Suprapubic skin (tissue), 4 donors: ENCODE data around the gene ILRUN. TPM values are rescaled to one million over a fixed set of nuclear protein-coding genes. Genes with fewer than 3 reads are reported as not detected.

Experiments used
- DNase-seq, 2 donors: peaks; one replicate each; pipeline ENCODE4 v3.0.0-alpha.2; 2019; ENCODE audit warnings: low spot score in 2 of 2
- H3K27ac ChIP-seq: fragments of 200-600 bp; sonication (generic); one replicate; pipeline ENCODE4 v1.5.1; 2019
- H3K27me3 ChIP-seq: fragments of 200-600 bp; sonication (generic); one replicate; pipeline ENCODE4 v1.5.1; 2019
- H3K36me3 ChIP-seq: fragments of 200-600 bp; sonication (generic); one replicate; pipeline ENCODE4 v1.5.1; 2019
- H3K4me1 ChIP-seq: fragments of 200-600 bp; sonication (generic); one replicate; pipeline ENCODE4 v1.5.1; 2019
- H3K4me3 ChIP-seq: fragments of 200-600 bp; sonication (generic); one replicate; pipeline ENCODE4 v1.5.1; 2019; ENCODE audit warnings: mild to moderate bottlenecking
- H3K9me3 ChIP-seq: fragments of 200-600 bp; sonication (generic); one replicate; pipeline ENCODE4 v1.5.1; 2019
- CTCF ChIP-seq, 2 donors: fragments of 200-600 bp in 1 of 2; fragments of 450-650 bp in 1 of 2; sonication (generic) in 1 of 2; IDR thresholded peaks; one replicate each; pipeline ENCODE4 v1.5.1; 2016 to 2019; ENCODE audit warnings: antibody characterized with exemption in 2 of 2, mild to moderate bottlenecking in 1 of 2, moderate library complexity in 1 of 2
- EP300 ChIP-seq: sonication (generic); formaldehyde crosslinking; IDR thresholded peaks from one replicate; pipeline ENCODE4 v1.6.1; 2017; ENCODE audit warnings: antibody characterized with exemption
- POLR2A ChIP-seq, 2 donors: fragments of 450-650 bp; IDR thresholded peaks; one replicate each; pipeline ENCODE4 v1.6.1; 2017; ENCODE audit warnings: antibody characterized with exemption in 2 of 2, mild to moderate bottlenecking in 2 of 2, moderate library complexity in 2 of 2
- POLR2AphosphoS5 ChIP-seq, 3 donors: sonication (generic); formaldehyde crosslinking; IDR thresholded peaks; one replicate each; pipeline ENCODE4 v1.6.1; 2017; ENCODE audit warnings: antibody characterized with exemption in 3 of 3
- WGBS: methylation state at CpG from one replicate; pipeline ENCODE4 v1.1.5; 2018; 5-methylcytosine and 5-hydroxymethylcytosine counted together
- total RNA-seq, 4 donors: library from RNA; depleted of rRNA; stranded (reverse); fragments of >200 nt; gene quantifications; one replicate each; pipeline ENCODE4 v1.1.0, GENCODE V29; 2016

ILRUN gene
- total RNA-seq, 4 donors from 2014 or later = 65.0 to 86.5 (median 69.6) TPM

- Histone ChIP-seq H3K4me3 (no peak overlapping the region), H3K27me3 (no peaks in the 10 kb centered on the region), H3K9me3 (no peaks in the 10 kb centered on the region), H3K4me1 (no peaks in the 10 kb centered on the region), H3K27ac (no peak overlapping the region), H3K36me3 (no peaks in the 10 kb centered on the region)
- TF ChIP-seq POLR2A (IDR thresholded peaks at IDR 0.05) (no peak), POLR2AphosphoS5 (IDR thresholded peaks at IDR 0.05) (no peak)
- 94% methylated on average over 3 of the region's 3 CpGs for WGBS
- DNase-seq = no peak
Observed at GRCh38 chr6:34736823-34737222, 40.3 kb upstream of the ILRUN start.

- no peak overlapping the region for H3K4me3 ChIP-seq
- H3K36me3 ChIP-seq = no peaks in the 10 kb centered on the region
- no peaks in the 10 kb centered on the region for H3K27me3 ChIP-seq
- DNase-seq = no peak
- no peaks in the 10 kb centered on the region for H3K4me1 ChIP-seq
- no peaks in the 10 kb centered on the region for H3K9me3 ChIP-seq
- 94% methylated on average over 5 of the region's 5 CpGs for WGBS
- no peak for TF ChIP-seq CTCF (IDR thresholded peaks at IDR 0.05)
- no peak overlapping the region for H3K27ac ChIP-seq
Observed at GRCh38 chr6:34731393-34732060, 35.0 kb upstream of the ILRUN start.

GRCh38 chr6:34729631-34730470 is 33.3 kb upstream of the ILRUN start:
- H3K27me3 ChIP-seq = no peaks in the 10 kb centered on the region
- H3K4me1 ChIP-seq = no peaks in the 10 kb centered on the region
- TF ChIP-seq EP300 (no peak), POLR2A (IDR thresholded peaks at IDR 0.05) (no peak), CTCF (IDR thresholded peaks at IDR 0.05) (no peak), POLR2AphosphoS5 (IDR thresholded peaks at IDR 0.05) (no peak)
- H3K9me3 ChIP-seq = no peaks in the 10 kb centered on the region
- no peaks in the 10 kb centered on the region for H3K36me3 ChIP-seq
- no peak overlapping the region for H3K27ac ChIP-seq
- H3K4me3 ChIP-seq = no peak overlapping the region
- DNase-seq = no peak
- 61% methylated on average over 4 of the region's 4 CpGs for WGBS

- Histone ChIP-seq H3K27me3 (no peaks in the 10 kb centered on the region), H3K9me3 (no peaks in the 10 kb centered on the region), H3K27ac (no peak overlapping the region), H3K4me1 (peaks cover 7% of the 10 kb centered on the region), H3K4me3 (no peak overlapping the region), H3K36me3 (no peaks in the 10 kb centered on the region)
- 90% methylated on average over 1 of the region's 1 CpG for WGBS
- TF ChIP-seq POLR2AphosphoS5 (IDR thresholded peaks at IDR 0.05) (no peak), POLR2A (IDR thresholded peaks at IDR 0.05) (no peak), CTCF (IDR thresholded peaks at IDR 0.05) (no peak), EP300 (no peak)
- DNase-seq = no peak
Observed at GRCh38 chr6:34726055-34726454, 29.5 kb upstream of the ILRUN start.

- peaks cover 7% of the 10 kb centered on the region for H3K4me1 ChIP-seq
- H3K27ac ChIP-seq = no peak overlapping the region
- H3K27me3 ChIP-seq = no peaks in the 10 kb centered on the region
- no peak for DNase-seq
- H3K9me3 ChIP-seq = no peaks in the 10 kb centered on the region
- 54% methylated on average over 2 of the region's 2 CpGs for WGBS
- H3K4me3 ChIP-seq = no peak overlapping the region
- no peaks in the 10 kb centered on the region for H3K36me3 ChIP-seq
- no peak for TF ChIP-seq POLR2AphosphoS5 (IDR thresholded peaks at IDR 0.05)
- TF ChIP-seq POLR2A (IDR thresholded peaks at IDR 0.05) = no peak
- TF ChIP-seq EP300 = no peak
- TF ChIP-seq CTCF (IDR thresholded peaks at IDR 0.05) = no peak
Observed at GRCh38 chr6:34723203-34723602, 26.6 kb upstream of the ILRUN start.
